D721Med (cell line): ENCODE results near the gene CARD10.

Experiments
- DNase-seq: peaks from one replicate; pipeline ENCODE4 v3.0.0; 2011; ENCODE audit warnings: low spot score; ENCODE audit not compliant: insufficient read length
- FAIRE-seq: peaks from 2 replicates; lab custom pipeline; 2011; peaks lifted over from hg19 to GRCh38; lab: Jason Lieb, UNC
- CTCF ChIP-seq: IDR thresholded peaks from 2 replicates; pipeline ENCODE4 v1.5.1; 2012; ENCODE audit warnings: mild to moderate bottlenecking, control low read depth; ENCODE audit not compliant: insufficient read depth; ENCODE audit errors: missing control alignments

CARD10 gene

DNA sequence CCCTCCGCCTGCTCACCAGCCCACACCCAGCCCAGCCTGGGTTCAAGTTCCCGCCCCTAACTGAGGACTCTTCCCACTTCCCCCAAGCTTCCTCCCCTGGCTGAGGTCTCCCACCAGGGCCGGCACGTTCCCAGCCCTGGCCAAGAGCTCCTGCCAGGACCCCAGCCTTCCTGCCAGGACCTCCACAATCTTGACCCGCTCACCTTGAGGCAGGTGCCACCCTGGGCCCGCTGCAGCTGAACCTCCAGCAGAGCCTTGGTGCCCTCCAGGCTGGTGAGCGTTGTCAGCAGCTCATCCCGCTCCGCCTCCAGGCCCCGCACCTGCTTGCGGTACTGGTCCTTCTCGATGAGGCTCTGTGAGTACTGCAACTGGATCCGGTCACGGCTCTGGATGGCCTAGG lies 13.2 kb downstream of the CARD10 start:
- FAIRE-seq, result no peak
- no peak for DNase-seq
- TF ChIP-seq CTCF, result no peak

DNA sequence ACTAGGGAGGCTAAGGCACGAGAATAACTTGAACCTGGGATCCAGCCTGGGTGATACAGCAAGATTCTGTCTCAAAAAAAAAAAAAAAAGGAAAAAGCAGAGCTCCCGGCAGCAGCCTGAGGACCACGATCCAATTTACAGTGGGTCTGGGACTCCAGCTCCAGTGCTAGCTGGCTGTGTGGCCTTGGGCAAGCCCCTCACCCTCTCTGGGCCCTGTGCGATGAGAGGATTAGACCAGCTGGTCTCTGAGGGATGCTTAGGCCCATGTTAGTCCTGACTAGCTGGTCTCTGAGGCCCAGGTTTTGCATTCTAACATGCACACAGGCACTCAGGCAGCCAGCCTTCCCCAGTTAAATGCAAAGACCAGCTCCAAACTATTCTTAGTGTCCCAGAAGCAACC lies 13.7 kb downstream of the CARD10 start:
- DNase-seq (no peak), FAIRE-seq (no peak)
- no peak for TF ChIP-seq CTCF

DNA sequence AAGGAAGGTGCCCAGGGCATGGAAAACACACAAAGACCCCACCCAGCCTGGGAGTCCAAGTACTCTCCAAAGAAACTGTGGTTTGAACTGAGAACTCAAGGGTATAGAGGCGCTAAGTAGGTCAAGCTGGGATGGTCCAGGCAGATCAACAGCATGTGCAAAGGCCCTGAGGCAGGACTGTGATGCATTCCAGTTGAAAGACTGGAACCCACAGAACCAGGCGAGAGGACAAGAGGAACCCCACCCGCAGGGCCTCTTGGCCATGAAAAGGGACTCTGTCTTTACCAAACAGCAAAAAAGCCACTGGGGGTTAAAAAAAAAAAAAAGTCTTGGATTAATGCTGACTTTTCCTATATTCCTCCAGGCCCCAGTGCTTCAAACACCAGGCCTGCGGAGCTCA lies 14.3 kb downstream of the CARD10 start:
- DNase-seq (no peak), FAIRE-seq (no peak)
- no peak for TF ChIP-seq CTCF

GRCh38 chr22:37503850-37504249 lies 15.4 kb downstream of the CARD10 start:
- FAIRE-seq, result no peak
- TF ChIP-seq CTCF, result no peak
- DNase-seq, result no peak

DNA sequence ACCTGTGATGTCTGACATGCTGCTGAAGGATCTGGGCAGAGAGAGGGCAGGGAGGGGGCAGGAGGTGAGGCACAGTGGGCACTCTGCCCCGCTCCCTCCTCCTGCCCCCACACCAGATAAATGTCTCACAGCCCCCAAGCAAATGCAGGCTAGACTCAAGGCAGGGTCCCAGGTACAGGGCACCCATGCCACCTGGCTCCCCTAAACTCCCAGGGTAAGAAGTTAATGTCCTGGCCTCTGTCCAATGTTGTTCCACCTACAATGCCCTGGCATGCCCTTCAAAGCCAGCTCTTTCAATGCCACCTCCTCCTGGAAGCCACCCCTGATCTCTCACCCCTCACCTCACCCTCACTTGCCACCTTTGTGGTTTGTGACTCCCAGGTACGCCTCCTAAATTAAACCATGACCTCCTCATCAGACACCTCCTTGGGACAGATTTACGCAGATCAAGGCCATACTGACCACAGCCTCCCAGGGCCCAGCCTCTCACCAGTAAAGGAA lies 16.0 kb downstream of the CARD10 start:
- no peak for TF ChIP-seq CTCF
- FAIRE-seq (no peak), DNase-seq (no peak)

- no peak for TF ChIP-seq CTCF
- FAIRE-seq, result no peak
- no peak for DNase-seq
These were observed 16.7 kb downstream of the CARD10 start for GRCh38 chr22:37502342-37503182.
